Liver (tissue), 9 donors: ENCODE results near the gene TEK. TPM values are rescaled to one million over a fixed set of nuclear protein-coding genes. Genes with fewer than 3 reads are reported as not detected.

Source experiments
- DNase-seq: peaks from one replicate; pipeline ENCODE4 v3.0.0-alpha.2; 2017; ENCODE audit warnings: low spot score
- H3K27ac ChIP-seq, 2 donors: one replicate each; pipeline ENCODE4 v1.7.0; 2013; ENCODE audit warnings: inconsistent platforms in 2 of 2, low read length in 2 of 2, control low read depth in 1 of 2, low read depth in 1 of 2, mild to moderate bottlenecking in 1 of 2
- H3K27me3 ChIP-seq, 4 donors: one replicate each; pipeline versions ENCODE4 v1.6.1 to v1.7.0; 2013; ENCODE audit warnings: low read length in 3 of 4, inconsistent platforms in 1 of 4, mild to moderate bottlenecking in 1 of 4, moderate library complexity in 1 of 4; ENCODE audit not compliant: control insufficient read depth in 4 of 4, insufficient read depth in 4 of 4
- H3K36me3 ChIP-seq, 4 donors: one replicate each; pipeline versions ENCODE4 v1.6.1 to v1.7.0; 2013; ENCODE audit warnings: low read length in 3 of 4, mild to moderate bottlenecking in 3 of 4, low read depth in 1 of 4, moderate library complexity in 1 of 4; ENCODE audit not compliant: control insufficient read depth in 4 of 4, insufficient read depth in 3 of 4
- H3K4me1 ChIP-seq, 4 donors: one replicate each; pipeline versions ENCODE4 v1.6.1 to v1.7.0; 2013; ENCODE audit warnings: low read length in 3 of 4, mild to moderate bottlenecking in 3 of 4, moderate library complexity in 1 of 4; ENCODE audit not compliant: control insufficient read depth in 4 of 4, insufficient read depth in 4 of 4
- H3K4me3 ChIP-seq, 3 donors: one replicate each; pipeline versions ENCODE4 v1.6.1 to v1.7.0; 2013; ENCODE audit warnings: low read length in 3 of 3, control low read depth in 1 of 3, low read depth in 1 of 3, mild to moderate bottlenecking in 1 of 3
- H3K9ac ChIP-seq, 2 donors: one replicate each; pipeline ENCODE4 v1.7.0; 2013; ENCODE audit warnings: low read length in 2 of 2, mild to moderate bottlenecking in 2 of 2, moderate library complexity in 2 of 2, control low read depth in 1 of 2, low read depth in 1 of 2
- H3K9me3 ChIP-seq, 4 donors: one replicate each; pipeline versions ENCODE4 v1.6.1 to v1.7.0; 2013; ENCODE audit warnings: low read length in 3 of 4; ENCODE audit not compliant: control insufficient read depth in 4 of 4
- EGR1 ChIP-seq, 2 donors: IDR thresholded peaks; 2 replicates each; pipeline ENCODE4 v1.6.1; 2016 to 2018; ENCODE audit warnings: antibody characterized with exemption in 2 of 2, low read depth in 2 of 2
- FOXA1 ChIP-seq: IDR thresholded peaks from 2 replicates; pipeline ENCODE4 v1.6.1; 2016; ENCODE audit warnings: antibody characterized with exemption
- FOXA2 ChIP-seq: IDR thresholded peaks from 2 replicates; pipeline ENCODE4 v1.6.1; 2016; ENCODE audit warnings: antibody characterized with exemption
- GABPA ChIP-seq, 2 donors: IDR thresholded peaks in 1 of 2; conservative IDR thresholded peaks in 1 of 2; 2 replicates each; pipeline ENCODE4 v1.6.1; 2016; ENCODE audit warnings: antibody characterized with exemption in 2 of 2, mild to moderate bottlenecking in 1 of 2, moderate library complexity in 1 of 2
- HNF4A ChIP-seq, 2 donors: conservative IDR thresholded peaks; 2 replicates each; pipeline ENCODE4 v1.6.1; 2016; ENCODE audit warnings: antibody characterized with exemption in 2 of 2, mild to moderate bottlenecking in 2 of 2
- JUND ChIP-seq, 2 donors: IDR thresholded peaks; 2 replicates each; pipeline ENCODE4 v1.6.1; 2016; ENCODE audit warnings: antibody characterized with exemption in 2 of 2
- RAD21 ChIP-seq, 2 donors: IDR thresholded peaks; 2 replicates each; pipeline ENCODE4 v1.6.1; 2016; ENCODE audit warnings: antibody characterized with exemption in 2 of 2, mild to moderate bottlenecking in 2 of 2
- RXRA ChIP-seq, 2 donors: IDR thresholded peaks; 2 replicates each; pipeline ENCODE4 v1.6.1; 2017 to 2018; ENCODE audit warnings: antibody characterized with exemption in 2 of 2, mild to moderate bottlenecking in 1 of 2
- SP1 ChIP-seq: IDR thresholded peaks from 2 replicates; pipeline ENCODE4 v1.6.1; 2018; ENCODE audit warnings: antibody characterized with exemption, mild to moderate bottlenecking
- TAF1 ChIP-seq: conservative IDR thresholded peaks from 2 replicates; pipeline ENCODE4 v1.6.1; 2016; ENCODE audit warnings: antibody characterized with exemption, mild to moderate bottlenecking
- YY1 ChIP-seq: IDR thresholded peaks from 2 replicates; pipeline ENCODE4 v1.6.1; 2016; ENCODE audit warnings: antibody characterized with exemption, mild to moderate bottlenecking
- WGBS: extraction: QIAGEN DNeasy Blood & Tissue Kit; methylation state at CpG from one replicate; pipeline ENCODE4 v1.1.7; 2013; 5-methylcytosine and 5-hydroxymethylcytosine counted together
- polyA plus RNA-seq, 2 donors: library from polyadenylated mRNA; stranded (reverse) in 1 of 2; unstranded in 1 of 2; fragments of 200-250 nt in 1 of 2; fragments of >200 nt in 1 of 2; fragmentation: Nextera tagmentation in 1 of 2; extraction: Ambion mirVana in 1 of 2; gene quantifications; one replicate each; pipeline versions ENCODE4 v1.2.1 to v1.2.3, GENCODE V29; 2013 to 2015
- total RNA-seq, 2 donors: library from RNA; depleted of rRNA; stranded (reverse); fragments of >200 nt; gene quantifications; one replicate each; pipeline ENCODE4 v1.2.3, GENCODE V29; 2014
- TF ChIP-seq, protein P1 (sequence below): IDR thresholded peaks from 2 replicates; pipeline ENCODE4 v1.6.1; 2016; ENCODE audit warnings: antibody characterized with exemption
- TF ChIP-seq, protein P2 (sequence below): fragments of 150-350 bp; IDR thresholded peaks from 2 replicates; pipeline ENCODE4 v1.5.1; 2017; ENCODE audit warnings: improper control_type of control experiment, low read depth, low read length; ENCODE audit not compliant: missing input control
- TF ChIP-seq, protein P3 (sequence below): IDR thresholded peaks from 2 replicates; pipeline ENCODE4 v1.6.1; 2016; ENCODE audit warnings: antibody characterized with exemption
- donor health status: healthy.
- donor health status: healthy.
- donor health status: healthy.
- donor health status: healthy.
- donor health status: healthy.

TEK gene
- total and polyA plus RNA-seq, 4 donors, result 2.9 to 13.8 (median 8.4) TPM

DNA sequence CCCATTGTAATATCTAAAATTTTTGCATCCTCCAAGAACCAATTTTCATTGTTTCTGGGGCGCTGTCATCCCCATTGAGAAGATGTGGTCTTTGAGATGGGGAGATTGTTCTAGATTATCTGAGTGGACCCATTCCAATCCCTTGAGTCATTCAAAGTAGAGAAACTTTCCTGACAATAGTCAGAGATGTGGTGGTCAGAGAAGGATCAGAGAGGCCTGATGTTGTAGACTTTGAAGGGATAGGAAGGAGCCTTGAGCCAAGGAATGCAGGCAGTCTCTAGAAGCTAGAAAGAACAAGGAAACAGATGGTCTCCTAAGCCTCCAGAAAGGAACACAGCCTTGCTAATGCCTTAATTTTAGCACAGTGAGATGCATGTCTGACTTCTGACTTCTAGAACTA is 80.4 kb downstream of the TEK start:
- Histone ChIP-seq H3K27ac (no peak overlapping the region), H3K9me3 (no peaks in the 10 kb centered on the region), H3K4me3 (no peak overlapping the region), H3K36me3 (no peaks in the 10 kb centered on the region), H3K9ac (no peak overlapping the region), H3K4me1 (no peaks in the 10 kb centered on the region), H3K27me3 (no peaks in the 10 kb centered on the region)
- TF ChIP-seq RXRA (IDR thresholded peaks at IDR 0.05), result no peak
- TF ChIP-seq FOXA1, result no peak
- no peak for TF ChIP-seq EGR1 (IDR thresholded peaks at IDR 0.05; ENCODE audit: low read depth in 2 of 2)
- TF ChIP-seq, protein P1, sequence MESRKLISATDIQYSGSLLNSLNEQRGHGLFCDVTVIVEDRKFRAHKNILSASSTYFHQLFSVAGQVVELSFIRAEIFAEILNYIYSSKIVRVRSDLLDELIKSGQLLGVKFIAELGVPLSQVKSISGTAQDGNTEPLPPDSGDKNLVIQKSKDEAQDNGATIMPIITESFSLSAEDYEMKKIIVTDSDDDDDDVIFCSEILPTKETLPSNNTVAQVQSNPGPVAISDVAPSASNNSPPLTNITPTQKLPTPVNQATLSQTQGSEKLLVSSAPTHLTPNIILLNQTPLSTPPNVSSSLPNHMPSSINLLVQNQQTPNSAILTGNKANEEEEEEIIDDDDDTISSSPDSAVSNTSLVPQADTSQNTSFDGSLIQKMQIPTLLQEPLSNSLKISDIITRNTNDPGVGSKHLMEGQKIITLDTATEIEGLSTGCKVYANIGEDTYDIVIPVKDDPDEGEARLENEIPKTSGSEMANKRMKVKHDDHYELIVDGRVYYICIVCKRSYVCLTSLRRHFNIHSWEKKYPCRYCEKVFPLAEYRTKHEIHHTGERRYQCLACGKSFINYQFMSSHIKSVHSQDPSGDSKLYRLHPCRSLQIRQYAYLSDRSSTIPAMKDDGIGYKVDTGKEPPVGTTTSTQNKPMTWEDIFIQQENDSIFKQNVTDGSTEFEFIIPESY, result no peak
- DNase-seq, result no peak
- 90% methylated on average over 1 of the region's 1 CpG for WGBS

DNA sequence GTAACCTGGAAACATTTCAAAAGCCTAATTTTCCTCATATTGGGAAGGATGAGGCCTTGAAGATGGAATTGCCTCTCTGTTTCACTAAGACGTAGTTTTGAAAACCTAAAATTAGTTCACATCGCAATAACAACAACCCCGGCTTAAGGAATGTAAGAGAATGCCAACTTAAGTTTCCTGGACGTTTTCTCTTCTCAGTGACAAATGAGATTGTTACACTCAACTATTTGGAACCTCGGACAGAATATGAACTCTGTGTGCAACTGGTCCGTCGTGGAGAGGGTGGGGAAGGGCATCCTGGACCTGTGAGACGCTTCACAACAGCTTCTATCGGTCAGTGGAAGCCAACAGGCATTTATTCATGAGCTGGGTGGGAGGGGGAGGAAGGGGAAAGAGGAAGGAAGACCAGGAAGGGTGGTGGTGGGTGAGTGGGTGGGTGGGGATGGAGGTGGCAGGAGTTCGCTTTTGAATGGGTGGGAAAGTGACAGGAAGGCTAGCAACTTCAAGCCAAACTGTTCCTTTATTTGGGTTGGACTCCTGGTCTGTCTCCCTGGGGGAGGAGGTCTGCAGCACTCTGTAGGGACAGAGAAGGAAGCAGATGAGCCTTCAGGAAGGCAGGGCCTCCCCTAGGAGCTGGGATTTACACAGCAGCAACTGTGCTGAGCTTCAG is 83.4 kb downstream of the TEK start:
- no peak overlapping the region for H3K27ac ChIP-seq
- no peak overlapping the region for H3K4me3 ChIP-seq
- no peaks in the 10 kb centered on the region for H3K9me3 ChIP-seq
- 56% methylated on average over 10 of the region's 10 CpGs for WGBS
- no peak overlapping the region for H3K9ac ChIP-seq
- no peak for DNase-seq
- TF ChIP-seq, protein P1, result no peak
- TF ChIP-seq GABPA (IDR thresholded peaks at IDR 0.05 in 1 of 2, conservative IDR thresholded peaks at IDR 0.05 in 1 of 2) (no peak), RAD21 (IDR thresholded peaks at IDR 0.05) (no peak), FOXA2 (no peak), SP1 (no peak)
- TF ChIP-seq, protein P2, sequence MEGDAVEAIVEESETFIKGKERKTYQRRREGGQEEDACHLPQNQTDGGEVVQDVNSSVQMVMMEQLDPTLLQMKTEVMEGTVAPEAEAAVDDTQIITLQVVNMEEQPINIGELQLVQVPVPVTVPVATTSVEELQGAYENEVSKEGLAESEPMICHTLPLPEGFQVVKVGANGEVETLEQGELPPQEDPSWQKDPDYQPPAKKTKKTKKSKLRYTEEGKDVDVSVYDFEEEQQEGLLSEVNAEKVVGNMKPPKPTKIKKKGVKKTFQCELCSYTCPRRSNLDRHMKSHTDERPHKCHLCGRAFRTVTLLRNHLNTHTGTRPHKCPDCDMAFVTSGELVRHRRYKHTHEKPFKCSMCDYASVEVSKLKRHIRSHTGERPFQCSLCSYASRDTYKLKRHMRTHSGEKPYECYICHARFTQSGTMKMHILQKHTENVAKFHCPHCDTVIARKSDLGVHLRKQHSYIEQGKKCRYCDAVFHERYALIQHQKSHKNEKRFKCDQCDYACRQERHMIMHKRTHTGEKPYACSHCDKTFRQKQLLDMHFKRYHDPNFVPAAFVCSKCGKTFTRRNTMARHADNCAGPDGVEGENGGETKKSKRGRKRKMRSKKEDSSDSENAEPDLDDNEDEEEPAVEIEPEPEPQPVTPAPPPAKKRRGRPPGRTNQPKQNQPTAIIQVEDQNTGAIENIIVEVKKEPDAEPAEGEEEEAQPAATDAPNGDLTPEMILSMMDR, result no peak
- no peaks in the 10 kb centered on the region for H3K36me3 ChIP-seq
- H3K27me3 ChIP-seq, result no peaks in the 10 kb centered on the region
- H3K4me1 ChIP-seq, result no peaks in the 10 kb centered on the region

DNA sequence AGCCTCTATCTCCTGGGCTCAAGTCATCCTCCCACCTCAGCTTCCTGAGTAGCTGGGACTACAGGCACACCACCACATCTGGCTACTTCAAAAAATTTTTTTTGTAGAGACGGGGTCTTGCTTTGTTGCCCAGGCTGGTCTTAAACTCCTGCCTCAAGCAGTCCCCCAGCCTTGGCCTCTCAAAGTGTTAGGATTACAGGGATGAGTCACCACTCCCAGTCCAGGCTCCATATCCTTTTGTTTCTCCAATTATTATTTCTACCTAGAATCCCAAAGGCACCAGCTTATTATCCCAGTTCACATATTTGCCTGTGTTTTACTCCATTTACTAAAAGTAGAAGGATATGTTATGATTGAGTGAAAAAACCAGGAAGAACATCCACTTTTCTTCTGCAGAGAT is 84.9 kb downstream of the TEK start:
- no peaks in the 10 kb centered on the region for H3K27me3 ChIP-seq
- no peak overlapping the region for H3K9ac ChIP-seq
- WGBS, result 92% methylated on average over 1 of the region's 1 CpG
- no peaks in the 10 kb centered on the region for H3K4me1 ChIP-seq
- TF ChIP-seq HNF4A (conservative IDR thresholded peaks at IDR 0.05), result no peak
- no peak for TF ChIP-seq YY1
- TF ChIP-seq, protein P3, sequence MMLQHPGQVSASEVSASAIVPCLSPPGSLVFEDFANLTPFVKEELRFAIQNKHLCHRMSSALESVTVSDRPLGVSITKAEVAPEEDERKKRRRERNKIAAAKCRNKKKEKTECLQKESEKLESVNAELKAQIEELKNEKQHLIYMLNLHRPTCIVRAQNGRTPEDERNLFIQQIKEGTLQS, result no peak
- no peak for TF ChIP-seq JUND (IDR thresholded peaks at IDR 0.05)
- TF ChIP-seq, protein P2, result no peak
- TF ChIP-seq, protein P1, result no peak
- TF ChIP-seq TAF1, result no peak
- H3K36me3 ChIP-seq, result no peaks in the 10 kb centered on the region
- DNase-seq, result no peak
- H3K9me3 ChIP-seq, result no peaks in the 10 kb centered on the region
- H3K27ac ChIP-seq, result no peak overlapping the region
- H3K4me3 ChIP-seq, result no peak overlapping the region
